Rectal smooth muscle tissue (tissue), 1 donor: Measurements from ENCODE around the gene MUS81.
A peak's percentile ranks its signal among the peaks of the same experiment; 100 is the strongest.

Source experiments
- H3K27ac ChIP-seq: one replicate; pipeline ENCODE4 v1.7.0; 2013; ENCODE audit warnings: low read depth, low read length, inconsistent platforms
- H3K27me3 ChIP-seq: one replicate; pipeline ENCODE4 v1.7.0; 2013; ENCODE audit warnings: low read length; ENCODE audit not compliant: control insufficient read depth, insufficient read depth
- H3K36me3 ChIP-seq: one replicate; pipeline ENCODE4 v1.7.0; 2013; ENCODE audit warnings: low read length; ENCODE audit not compliant: control insufficient read depth, insufficient read depth
- H3K4me1 ChIP-seq: one replicate; pipeline ENCODE4 v1.7.0; 2013; ENCODE audit warnings: low read length; ENCODE audit not compliant: control insufficient read depth, insufficient read depth
- H3K4me3 ChIP-seq: one replicate; pipeline ENCODE4 v1.7.0; 2013; ENCODE audit warnings: low read length
- H3K9ac ChIP-seq: one replicate; pipeline ENCODE4 v1.7.0; 2013; ENCODE audit warnings: low read length

The MUS81 gene

GRCh38 chr11:65866509-65867283 lies 6.5 kb downstream of the MUS81 start:
- no peak overlapping the region for H3K9ac ChIP-seq
- H3K27ac ChIP-seq, result no peak overlapping the region
- peaks cover 29% of the 10 kb centered on the region for H3K36me3 ChIP-seq
- H3K27me3 ChIP-seq, result no peaks in the 10 kb centered on the region
- peaks cover 7% of the 10 kb centered on the region for H3K4me1 ChIP-seq
- no peak overlapping the region for H3K4me3 ChIP-seq

- peak overlapping the region; percentile 2 for H3K27ac ChIP-seq
- no peak overlapping the region for H3K9ac ChIP-seq
- H3K27me3 ChIP-seq, result no peaks in the 10 kb centered on the region
- no peak overlapping the region for H3K4me3 ChIP-seq
- peaks cover 8% of the 10 kb centered on the region for H3K4me1 ChIP-seq
- peaks cover 25% of the 10 kb centered on the region for H3K36me3 ChIP-seq
These were observed 7.2 kb downstream of the MUS81 start for GRCh38 chr11:65867284-65868071.

DNA sequence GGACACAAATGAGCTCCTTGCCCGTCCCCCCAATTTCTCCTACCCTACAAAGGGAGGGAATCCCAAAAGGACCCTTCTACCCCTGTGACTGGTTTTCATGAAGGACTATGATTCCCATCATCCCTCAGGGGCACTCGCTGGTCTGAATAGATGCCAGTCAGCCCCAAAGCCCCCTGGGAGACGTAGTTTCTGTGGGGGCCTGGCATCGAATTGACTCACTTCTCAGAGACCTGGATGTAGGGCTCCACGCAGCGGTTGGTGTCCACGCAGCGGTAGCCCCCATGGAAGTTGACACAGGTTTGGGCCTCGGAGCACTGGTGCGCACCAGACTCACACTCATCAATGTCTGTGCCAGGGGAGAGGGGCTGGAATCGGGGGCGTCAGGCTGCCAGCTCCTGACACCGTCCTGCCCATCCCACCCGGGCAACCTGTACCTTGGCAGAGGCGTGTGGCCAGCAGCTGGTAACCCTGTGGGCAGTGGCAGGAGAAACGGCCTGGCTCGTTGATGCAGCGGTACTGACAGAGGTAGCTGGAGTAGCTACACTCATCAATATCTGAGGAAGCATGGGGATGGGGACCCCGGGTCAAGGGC lies 7.9 kb downstream of the MUS81 start:
- Histone ChIP-seq H3K36me3 (peaks cover 23% of the 10 kb centered on the region), H3K4me3 (no peak overlapping the region), H3K27me3 (no peaks in the 10 kb centered on the region), H3K4me1 (peaks cover 8% of the 10 kb centered on the region), H3K9ac (no peak overlapping the region), H3K27ac (peak overlapping the region; percentile 9)

DNA sequence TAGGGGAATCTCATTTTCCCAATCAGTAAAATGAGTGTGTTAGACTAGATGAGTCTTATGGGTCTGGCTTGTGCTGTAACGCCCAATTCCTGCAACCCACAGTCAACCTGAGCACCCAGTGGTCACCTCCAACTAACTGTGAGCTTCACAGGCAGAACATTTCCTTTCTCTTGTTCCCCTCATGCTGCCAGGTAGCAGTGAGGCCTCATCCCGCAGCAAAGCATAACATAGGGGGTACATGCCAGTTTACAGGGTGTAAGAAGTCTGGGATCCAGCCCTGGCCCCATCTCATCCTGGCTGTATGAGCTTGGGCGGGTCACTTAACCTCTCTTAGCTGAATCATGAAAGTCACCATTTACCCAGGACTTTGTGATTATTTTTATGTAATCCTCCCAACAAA lies 8.7 kb downstream of the MUS81 start:
- Histone ChIP-seq H3K9ac (no peak overlapping the region), H3K4me3 (no peak overlapping the region), H3K36me3 (peaks cover 18% of the 10 kb centered on the region), H3K27ac (no peak overlapping the region), H3K27me3 (no peaks in the 10 kb centered on the region), H3K4me1 (peaks cover 8% of the 10 kb centered on the region)

DNA sequence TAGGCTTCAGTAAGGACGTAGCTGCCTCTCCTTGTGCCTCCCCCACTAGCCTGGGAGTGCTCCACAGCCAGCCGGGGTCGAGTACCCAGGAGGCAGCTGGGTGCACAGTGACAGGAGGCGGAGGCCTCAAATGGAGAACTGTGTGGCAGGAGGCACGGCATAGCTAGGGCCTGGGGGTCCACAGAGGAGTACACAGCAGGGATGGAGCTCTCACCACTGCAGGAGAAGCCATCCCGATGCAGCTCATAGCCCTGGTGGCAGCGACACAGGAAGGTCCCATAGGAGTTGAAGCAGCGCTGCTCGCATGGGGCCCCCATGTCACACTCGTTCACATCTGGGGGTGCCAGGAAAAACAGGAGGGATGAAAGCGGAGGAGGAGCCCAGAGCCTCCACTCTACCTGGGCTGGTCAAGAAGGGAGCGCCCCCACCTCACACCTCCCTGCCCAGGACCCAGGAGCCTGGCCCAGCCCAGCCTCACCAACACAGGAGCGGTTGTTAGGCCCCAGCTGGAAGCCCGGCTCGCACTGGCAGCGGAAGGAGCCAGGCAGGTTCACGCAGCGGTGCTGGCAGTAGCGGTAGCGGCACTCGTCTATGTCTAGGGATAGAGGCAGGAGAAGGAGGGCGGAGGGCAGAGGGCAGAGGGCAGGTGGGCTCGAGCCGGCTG lies 9.5 kb downstream of the MUS81 start:
- Histone ChIP-seq H3K9ac (no peak overlapping the region), H3K36me3 (peaks cover 9% of the 10 kb centered on the region), H3K27me3 (no peaks in the 10 kb centered on the region), H3K4me3 (no peak overlapping the region), H3K4me1 (peaks cover 8% of the 10 kb centered on the region), H3K27ac (no peak overlapping the region)

- peak overlapping the region; percentile 24 for H3K27ac ChIP-seq
- H3K4me1 ChIP-seq, result peaks cover 8% of the 10 kb centered on the region
- no peak overlapping the region for H3K4me3 ChIP-seq
- no peaks in the 10 kb centered on the region for H3K27me3 ChIP-seq
- H3K36me3 ChIP-seq, result peaks cover 7% of the 10 kb centered on the region
- no peak overlapping the region for H3K9ac ChIP-seq
These were observed 10.1 kb downstream of the MUS81 start for GRCh38 chr11:65870307-65870658.

- no peaks in the 10 kb centered on the region for H3K27me3 ChIP-seq
- peaks cover 5% of the 10 kb centered on the region for H3K36me3 ChIP-seq
- H3K4me3 ChIP-seq, result peak overlapping the region; percentile 68
- peak overlapping the region; percentile 93 for H3K27ac ChIP-seq
- H3K9ac ChIP-seq, result no peak overlapping the region
- H3K4me1 ChIP-seq, result peaks cover 8% of the 10 kb centered on the region
These were observed 10.8 kb downstream of the MUS81 start for GRCh38 chr11:65870706-65871681.

GRCh38 chr11:65871811-65872548 lies 11.7 kb downstream of the MUS81 start:
- peaks cover 8% of the 10 kb centered on the region for H3K4me1 ChIP-seq
- peaks cover 5% of the 10 kb centered on the region for H3K36me3 ChIP-seq
- H3K9ac ChIP-seq, result peak overlapping the region; percentile 39
- no peaks in the 10 kb centered on the region for H3K27me3 ChIP-seq
- H3K4me3 ChIP-seq, result peak overlapping the region; percentile 68
- peak overlapping the region; percentile 93 for H3K27ac ChIP-seq

DNA sequence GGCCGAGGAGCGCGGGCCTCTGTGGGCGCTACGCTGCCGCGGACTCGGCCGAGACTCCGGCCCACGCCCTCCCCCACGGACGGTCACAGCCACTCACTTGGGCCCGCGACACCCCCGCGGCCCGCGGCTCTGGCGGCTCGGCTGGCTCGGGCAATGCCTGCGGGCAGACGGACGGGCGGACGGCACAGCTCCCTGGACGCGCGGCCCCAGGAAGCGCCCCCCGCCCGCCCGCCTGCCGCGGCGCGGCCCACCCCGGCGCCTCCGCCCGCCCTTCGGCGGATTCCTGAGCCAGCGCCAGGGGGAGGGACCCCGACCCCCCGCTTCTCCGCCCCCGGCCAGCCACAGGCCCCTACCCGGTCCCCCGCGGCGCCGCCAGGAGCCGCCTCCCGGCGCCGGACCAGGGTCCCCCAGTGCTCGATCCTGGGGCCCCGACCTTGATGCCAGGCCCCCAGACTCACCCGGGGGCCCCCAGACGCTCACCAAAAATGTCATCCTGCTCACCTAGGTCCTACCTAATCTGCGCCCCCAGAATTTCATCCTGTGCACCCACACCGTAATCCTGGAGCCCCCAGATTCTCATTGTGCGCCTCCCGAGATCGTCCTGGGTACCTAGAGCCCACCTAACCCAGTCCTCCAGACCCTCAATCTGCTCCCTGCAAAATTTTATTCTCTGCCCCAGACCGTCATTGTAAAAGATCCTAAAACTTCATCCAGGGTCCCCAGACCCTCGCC lies 12.5 kb downstream of the MUS81 start, which contains the start of gene EFEMP2:
Gene EFEMP2 (minus strand): TSS at position 215 of the 732 bp plus-strand sequence. CDS start 446 bp downstream, outside the sequence.
- Histone ChIP-seq H3K4me1 (peaks cover 8% of the 10 kb centered on the region), H3K36me3 (peaks cover 5% of the 10 kb centered on the region), H3K27ac (peak within 1 kb of the TSS; percentile 93), H3K27me3 (no peaks in the 10 kb centered on the region), H3K9ac (peak within 1 kb of the TSS; percentile 80), H3K4me3 (peak within 1 kb of the TSS; percentile 89)

DNA sequence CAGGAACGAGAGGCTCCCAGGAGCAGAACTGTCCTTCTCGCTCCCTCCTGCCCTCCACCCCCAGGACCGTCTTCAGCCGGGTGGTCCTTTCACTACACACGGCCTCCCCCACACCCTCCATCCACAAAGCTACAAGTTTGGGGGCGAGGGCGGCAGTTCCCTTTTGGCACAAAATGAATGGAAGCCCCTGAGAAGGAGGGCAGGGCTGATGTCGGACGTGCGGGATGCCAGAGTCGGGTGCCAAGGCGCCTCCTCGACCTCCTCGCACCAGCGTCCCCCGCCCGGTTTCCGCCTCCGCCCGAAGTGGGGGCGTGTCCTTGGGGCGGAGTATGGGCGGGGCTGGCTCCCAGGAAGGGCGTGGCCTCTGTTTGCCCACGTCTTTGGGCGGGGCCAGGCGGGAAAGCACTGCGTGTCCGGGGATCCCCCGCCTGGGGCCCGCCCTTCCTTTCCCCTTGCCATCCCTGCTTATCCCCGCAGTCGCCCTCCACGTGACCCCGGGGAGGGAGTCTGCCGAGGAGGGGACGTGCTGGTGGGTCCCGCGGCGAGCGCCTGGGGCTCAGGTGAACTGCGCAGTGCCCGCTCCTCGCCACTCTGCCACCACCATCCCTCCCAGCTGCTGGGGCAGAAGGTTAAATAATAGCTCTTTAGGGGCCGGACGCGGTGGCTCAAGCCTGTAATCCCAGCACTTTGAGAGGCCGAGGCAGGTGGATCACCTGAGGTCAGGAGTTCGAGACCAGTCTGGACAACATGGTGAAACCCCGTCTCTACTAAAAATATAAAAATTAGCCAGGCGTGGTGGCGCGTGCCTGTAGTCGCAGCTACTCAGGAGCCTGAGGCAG lies 13.3 kb downstream of the MUS81 start:
- H3K4me3 ChIP-seq, result peak overlapping the region; percentile 89
- peak overlapping the region; percentile 93 for H3K27ac ChIP-seq
- H3K9ac ChIP-seq, result peak overlapping the region; percentile 80
- H3K27me3 ChIP-seq, result no peaks in the 10 kb centered on the region
- peaks cover 8% of the 10 kb centered on the region for H3K4me1 ChIP-seq
- peaks cover 5% of the 10 kb centered on the region for H3K36me3 ChIP-seq
